ENCODE results near the gene DBNDD1. TPM values are rescaled to one million over a fixed set of nuclear protein-coding genes. Genes with fewer than 3 reads are reported as not detected.

DBNDD1 gene
- total RNA-seq, 2 donors from 2014 or later: 5.3 to 7.7 TPM

DNA sequence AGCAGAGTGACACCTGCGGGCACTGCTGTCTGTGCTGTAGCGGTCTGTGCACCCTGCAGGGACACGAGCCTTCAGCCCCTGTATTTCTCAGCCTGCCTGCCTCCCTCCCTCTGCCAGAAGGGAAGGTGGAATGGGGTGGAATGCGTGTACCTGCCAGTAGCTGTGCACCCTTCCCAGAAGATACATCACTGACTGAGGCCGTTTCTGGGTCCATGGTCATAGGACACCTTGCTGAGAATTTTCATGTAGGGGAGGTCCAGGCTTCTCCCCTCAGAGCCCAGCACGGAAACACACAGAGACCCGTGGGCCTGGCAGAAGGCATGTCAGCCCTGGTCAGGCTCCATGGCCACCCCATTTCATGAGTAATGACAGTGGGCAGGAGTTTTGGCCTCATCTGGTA, 16.5 kb downstream of the DBNDD1 start:
- intact Hi-C loops (cut with DNase I): no loop called here
- no peak for DNase-seq (ENCODE audit: low spot score)
- Histone ChIP-seq H3K4me3 (no peak overlapping the region), H3K27me3 (replicated peaks; ENCODE audit: insufficient read depth) (no peaks in the 10 kb centered on the region), H3K36me3 (no peaks in the 10 kb centered on the region), H3K27ac (no peak overlapping the region), H3K4me1 (replicated peaks) (no peaks in the 10 kb centered on the region), H3K9me3 (no peaks in the 10 kb centered on the region)
- TF ChIP-seq POLR2AphosphoS5 (IDR thresholded peaks at IDR 0.05): no peak
- TF ChIP-seq POLR2A (IDR thresholded peaks at IDR 0.05): no peak
- TF ChIP-seq, protein P1, sequence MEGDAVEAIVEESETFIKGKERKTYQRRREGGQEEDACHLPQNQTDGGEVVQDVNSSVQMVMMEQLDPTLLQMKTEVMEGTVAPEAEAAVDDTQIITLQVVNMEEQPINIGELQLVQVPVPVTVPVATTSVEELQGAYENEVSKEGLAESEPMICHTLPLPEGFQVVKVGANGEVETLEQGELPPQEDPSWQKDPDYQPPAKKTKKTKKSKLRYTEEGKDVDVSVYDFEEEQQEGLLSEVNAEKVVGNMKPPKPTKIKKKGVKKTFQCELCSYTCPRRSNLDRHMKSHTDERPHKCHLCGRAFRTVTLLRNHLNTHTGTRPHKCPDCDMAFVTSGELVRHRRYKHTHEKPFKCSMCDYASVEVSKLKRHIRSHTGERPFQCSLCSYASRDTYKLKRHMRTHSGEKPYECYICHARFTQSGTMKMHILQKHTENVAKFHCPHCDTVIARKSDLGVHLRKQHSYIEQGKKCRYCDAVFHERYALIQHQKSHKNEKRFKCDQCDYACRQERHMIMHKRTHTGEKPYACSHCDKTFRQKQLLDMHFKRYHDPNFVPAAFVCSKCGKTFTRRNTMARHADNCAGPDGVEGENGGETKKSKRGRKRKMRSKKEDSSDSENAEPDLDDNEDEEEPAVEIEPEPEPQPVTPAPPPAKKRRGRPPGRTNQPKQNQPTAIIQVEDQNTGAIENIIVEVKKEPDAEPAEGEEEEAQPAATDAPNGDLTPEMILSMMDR (IDR thresholded peaks at IDR 0.05): no peak
- WGBS: 71% methylated on average over 7 of the region's 7 CpGs

- WGBS: 84% methylated on average over 20 of the region's 20 CpGs
- no peaks in the 10 kb centered on the region for H3K36me3 ChIP-seq
- TF ChIP-seq, protein P1 (IDR thresholded peaks at IDR 0.05): no peak
- TF ChIP-seq POLR2A (IDR thresholded peaks at IDR 0.05): no peak
- TF ChIP-seq POLR2AphosphoS5 (IDR thresholded peaks at IDR 0.05): no peak
- H3K27ac ChIP-seq: no peak overlapping the region
- H3K9me3 ChIP-seq: no peaks in the 10 kb centered on the region
- H3K4me1 ChIP-seq (replicated peaks): no peaks in the 10 kb centered on the region
- DNase-seq (ENCODE audit: low spot score): no peak
- H3K4me3 ChIP-seq: no peak overlapping the region
- intact Hi-C loops (cut with DNase I): no loop called here
- H3K27me3 ChIP-seq (replicated peaks; ENCODE audit: insufficient read depth): no peaks in the 10 kb centered on the region
Measured at GRCh38 chr16:90001761-90002503, 17.3 kb downstream of the DBNDD1 start.

- Histone ChIP-seq H3K9me3 (no peaks in the 10 kb centered on the region), H3K27ac (no peak overlapping the region), H3K4me3 (no peak overlapping the region), H3K36me3 (no peaks in the 10 kb centered on the region), H3K4me1 (replicated peaks) (no peaks in the 10 kb centered on the region), H3K27me3 (replicated peaks; ENCODE audit: insufficient read depth) (no peaks in the 10 kb centered on the region)
- 84% methylated on average over 19 of the region's 19 CpGs for WGBS
- no peak for TF ChIP-seq POLR2A (IDR thresholded peaks at IDR 0.05)
- TF ChIP-seq POLR2AphosphoS5 (IDR thresholded peaks at IDR 0.05): no peak
- TF ChIP-seq, protein P1 (IDR thresholded peaks at IDR 0.05): no peak
- intact Hi-C loops (cut with DNase I): no loop called here
- no peak for DNase-seq (ENCODE audit: low spot score)
Measured at GRCh38 chr16:90000733-90001427, 18.4 kb downstream of the DBNDD1 start.

DNA sequence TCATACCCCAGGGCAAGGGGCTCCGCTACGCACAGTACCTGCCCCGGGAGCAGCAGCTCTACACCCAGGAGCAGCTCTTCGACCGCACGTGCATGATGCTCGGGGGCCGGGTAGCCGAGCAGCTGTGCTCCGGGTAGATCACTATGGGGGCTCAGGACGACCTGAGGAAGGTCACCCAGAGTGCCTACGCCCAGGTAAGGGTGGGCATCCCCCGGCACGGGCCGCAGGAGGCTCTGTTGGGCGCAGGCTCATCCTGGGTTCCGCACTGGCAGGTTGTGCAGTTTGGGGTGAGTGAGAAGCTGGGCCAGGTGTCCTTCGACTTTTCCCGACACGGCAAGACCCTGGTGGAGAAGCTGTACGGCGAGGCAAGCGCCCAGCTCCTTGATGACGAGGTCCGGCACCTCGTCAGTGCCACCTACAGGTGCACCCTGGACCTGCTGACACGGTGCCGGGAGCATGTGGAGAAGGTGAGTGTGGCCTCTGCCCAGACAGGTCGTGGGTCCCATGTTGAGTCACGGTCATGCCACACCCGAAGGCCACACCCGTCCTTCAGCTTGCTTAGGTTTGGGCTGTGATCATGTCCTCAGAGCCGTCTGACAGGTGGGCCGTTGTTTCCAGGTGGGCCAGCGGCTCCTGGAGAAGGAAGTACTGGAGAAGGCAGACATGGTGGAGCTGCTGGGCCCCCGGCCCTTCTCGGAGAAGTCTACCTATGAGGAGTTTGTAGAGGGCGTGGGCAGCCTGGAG, 19.3 kb downstream of the DBNDD1 start:
- no peak overlapping the region for H3K27ac ChIP-seq
- WGBS: 89% methylated on average over 38 of the region's 38 CpGs
- no peak overlapping the region for H3K4me3 ChIP-seq
- no peaks in the 10 kb centered on the region for H3K4me1 ChIP-seq (replicated peaks)
- TF ChIP-seq, protein P1 (IDR thresholded peaks at IDR 0.05): no peak
- no peak for TF ChIP-seq POLR2A (IDR thresholded peaks at IDR 0.05)
- no peak for TF ChIP-seq POLR2AphosphoS5 (IDR thresholded peaks at IDR 0.05)
- no peak for DNase-seq (ENCODE audit: low spot score)
- H3K27me3 ChIP-seq (replicated peaks; ENCODE audit: insufficient read depth): no peaks in the 10 kb centered on the region
- no peaks in the 10 kb centered on the region for H3K36me3 ChIP-seq
- no peaks in the 10 kb centered on the region for H3K9me3 ChIP-seq
- intact Hi-C loops (cut with DNase I): no loop called here
